HK-2 (cell line): ENCODE measurements around the gene MIER1.
A peak's percentile ranks its signal among the peaks of the same experiment; 100 is the strongest.
"Not testable (repeated sequence)": the region's sequence is repeated elsewhere in the genome, so short reads cannot be mapped to it uniquely, and the experiment has no call there.

ENCODE experiments used
- DNase-seq: peaks from one replicate; pipeline ENCODE4 v3.0.0-alpha.2; 2018; ENCODE audit not compliant: unreplicated experiment

Gene MIER1

GRCh38 chr1:66924756-66925557 lies at the start of gene MIER1, which contains the start of gene DNAI4:
Gene MIER1, plus strand, starts transcription at chr1:66924990. Its CDS starts 39 bp downstream, at chr1:66925029.
Gene DNAI4, minus strand, starts transcription at chr1:66924856. Its CDS starts 25 bp downstream, at chr1:66924831.
- DNase-seq: peak; percentile 99

GRCh38 chr1:66876664-66877063 lies 48.1 kb upstream of the MIER1 start:
- DNase-seq: no peak

GRCh38 chr1:66889030-66889429 lies 35.8 kb upstream of the MIER1 start:
- no peak for DNase-seq

GRCh38 chr1:66890621-66891020 lies 34.2 kb upstream of the MIER1 start:
- DNase-seq: no peak

GRCh38 chr1:66893712-66894111 lies 31.1 kb upstream of the MIER1 start:
- no peak for DNase-seq

- DNase-seq: not testable (repeated sequence)
Measured at GRCh38 chr1:66915203-66915602, 9.6 kb upstream of the MIER1 start.

- DNase-seq: no peak
Measured at GRCh38 chr1:66916320-66916719, 8.5 kb upstream of the MIER1 start.

GRCh38 chr1:66917476-66917875 lies 7.3 kb upstream of the MIER1 start:
- no peak for DNase-seq

GRCh38 chr1:66919063-66919462 lies 5.7 kb upstream of the MIER1 start:
- no peak for DNase-seq

GRCh38 chr1:66919828-66920227 lies 5.0 kb upstream of the MIER1 start:
- DNase-seq: no peak

GRCh38 chr1:66920543-66920942 lies 4.2 kb upstream of the MIER1 start:
- no peak for DNase-seq

GRCh38 chr1:66925558-66925910 lies 744 bp downstream of the MIER1 start:
- DNase-seq: no peak

GRCh38 chr1:66925944-66926343 lies 1.2 kb downstream of the MIER1 start:
- DNase-seq: no peak

- DNase-seq: no peak
Measured at GRCh38 chr1:66927528-66927927, 2.7 kb downstream of the MIER1 start.

GRCh38 chr1:66929146-66929688 lies 4.4 kb downstream of the MIER1 start:
- no peak for DNase-seq

GRCh38 chr1:66929691-66929998 lies 4.9 kb downstream of the MIER1 start:
- DNase-seq: no peak

- DNase-seq: peak; percentile 94
Measured at GRCh38 chr1:66929999-66930822, 5.4 kb downstream of the MIER1 start.

- no peak for DNase-seq
Measured at GRCh38 chr1:66930823-66931174, 6.0 kb downstream of the MIER1 start.

- no peak for DNase-seq
Measured at GRCh38 chr1:66931590-66931989, 6.8 kb downstream of the MIER1 start.

- DNase-seq: no peak
Measured at GRCh38 chr1:66932291-66932690, 7.5 kb downstream of the MIER1 start.

GRCh38 chr1:66933887-66934700 lies 9.3 kb downstream of the MIER1 start:
- no peak for DNase-seq
